H1 (cell line): Measurements from ENCODE around the gene PDK1. TPM values are rescaled to one million over a fixed set of nuclear protein-coding genes. Genes with fewer than 3 reads are reported as not detected.
"Not testable (repeated sequence)": the region's sequence is repeated elsewhere in the genome, so short reads cannot be mapped to it uniquely, and the experiment has no call there.

Source experiments
- CTCF ChIA-PET: fragments of 300-600 bp; sonication (Branson Sonifier 250); formaldehyde crosslinking; loops from one replicate; lab custom pipeline; 2021; ENCODE audit not compliant: partially characterized antibody; lab: Charles Lee
- POLR2A ChIA-PET: fragments of 300-600 bp; sonication (Branson Sonifier 250); formaldehyde crosslinking; loops from one replicate; lab custom pipeline; 2021; ENCODE audit warnings: inconsistent platforms; ENCODE audit not compliant: partially characterized antibody; lab: Charles Lee
- DNase-seq, 2 experiments: peaks; one replicate each; pipeline versions ENCODE4 v3.0.0 to v3.0.0-alpha.2; 2010 to 2022; ENCODE audit warnings: low spot score in 2 of 2, low read depth in 1 of 2, mixed read lengths in 1 of 2
- FAIRE-seq: peaks from 2 replicates; lab custom pipeline; 2011; peaks lifted over from hg19 to GRCh38; lab: Jason Lieb, UNC
- H2AFZ ChIP-seq: 2 replicates; pipeline ENCODE4 v1.8.1; 2012; ENCODE audit warnings: low read length, inconsistent platforms
- H2AK5ac ChIP-seq: 2 replicates; pipeline ENCODE4 v1.6.1; 2013; ENCODE audit warnings: low read depth, low read length
- H2BK120ac ChIP-seq: replicated peaks from 2 replicates; pipeline ENCODE3; 2013; ENCODE audit warnings: low read depth, low read length, inconsistent platforms
- H2BK12ac ChIP-seq: 2 replicates; pipeline ENCODE4 v1.6.1; 2013; ENCODE audit warnings: low read depth, low read length
- H2BK15ac ChIP-seq: 2 replicates; pipeline ENCODE4 v1.6.1; 2013; ENCODE audit warnings: low read length
- H2BK20ac ChIP-seq: 2 replicates; pipeline ENCODE4 v1.6.1; 2013; ENCODE audit warnings: low read length
- H2BK5ac ChIP-seq: 2 replicates; pipeline ENCODE4 v1.6.1; 2013; ENCODE audit warnings: low read depth, low read length
- H3K14ac ChIP-seq: 2 replicates; pipeline ENCODE4 v1.6.1; 2013; ENCODE audit warnings: inconsistent platforms; ENCODE audit not compliant: insufficient read length
- H3K18ac ChIP-seq: 2 replicates; pipeline ENCODE4 v1.6.1; 2013; ENCODE audit warnings: low read length; ENCODE audit errors: extremely low read depth
- H3K23ac ChIP-seq: 2 replicates; pipeline ENCODE4 v1.6.1; 2013; ENCODE audit warnings: inconsistent platforms; ENCODE audit not compliant: insufficient read length
- H3K23me2 ChIP-seq: 2 replicates; pipeline ENCODE4 v1.6.1; 2013; ENCODE audit warnings: low read depth, low read length
- H3K27ac ChIP-seq: 2 replicates; pipeline ENCODE4 v1.6.1; 2011; ENCODE audit warnings: low read depth, low read length, inconsistent platforms
- H3K27me3 ChIP-seq, 4 experiments: replicated peaks in 1 of 4; 1 replicate in 1 of 4; 2 replicates in 3 of 4; pipeline versions ENCODE4 v1.6.1 to v1.8.1; 2011 to 2013; ENCODE audit warnings: low read length in 3 of 4, mild to moderate bottlenecking in 3 of 4, inconsistent platforms in 2 of 4, mixed read lengths in 2 of 4, moderate library complexity in 1 of 4; ENCODE audit not compliant: control insufficient read depth in 3 of 4, insufficient read depth in 3 of 4; ENCODE audit errors: extremely low read depth in 1 of 4
- H3K36me3 ChIP-seq, 4 experiments: 2 replicates each; pipeline versions ENCODE4 v1.6.1 to v1.8.1; 2011 to 2013; ENCODE audit warnings: mild to moderate bottlenecking in 4 of 4, low read length in 3 of 4, moderate library complexity in 2 of 4, control low read depth in 1 of 4, inconsistent platforms in 1 of 4; ENCODE audit not compliant: insufficient read depth in 4 of 4, control insufficient read depth in 2 of 4
- H3K4ac ChIP-seq: replicated peaks from 2 replicates; pipeline ENCODE3; 2013; ENCODE audit warnings: low read length, low read depth, mixed read lengths, inconsistent platforms; ENCODE audit not compliant: insufficient read length
- H3K4me1 ChIP-seq, 4 experiments: replicated peaks in 1 of 4; 1 replicate in 1 of 4; 2 replicates in 3 of 4; pipeline versions ENCODE4 v1.6.1 to v1.8.1; 2011 to 2013; ENCODE audit warnings: low read length in 3 of 4, inconsistent platforms in 2 of 4, mixed read lengths in 1 of 4; ENCODE audit not compliant: insufficient read depth in 4 of 4, control insufficient read depth in 3 of 4
- H3K4me2 ChIP-seq, 2 experiments: 2 replicates each; pipeline versions ENCODE4 v1.6.1 to v1.8.1; 2011 to 2013; ENCODE audit warnings: low read depth in 2 of 2, low read length in 2 of 2, control low read depth in 1 of 2, inconsistent platforms in 1 of 2, mild to moderate bottlenecking in 1 of 2; ENCODE audit not compliant: insufficient read depth in 1 of 2
- H3K4me3 ChIP-seq, 4 experiments: fragments of 200-600, 300-600 bp in 1 of 4; sonication (generic), shearing (Covaris generic), sonication (Bioruptor Twin) in 1 of 4; 2 replicates each; pipeline versions ENCODE4 v1.5.1 to v1.8.1; 2011 to 2016; ENCODE audit warnings: low read length in 4 of 4, low read depth in 3 of 4, control low read depth in 2 of 4, inconsistent platforms in 2 of 4, mild to moderate bottlenecking in 2 of 4, mixed read lengths in 1 of 4, moderate library complexity in 1 of 4; ENCODE audit not compliant: insufficient read depth in 2 of 4; ENCODE audit errors: extremely low read depth in 1 of 4
- H3K56ac ChIP-seq: replicated peaks from 2 replicates; pipeline ENCODE3; 2013; ENCODE audit warnings: low read depth, mild to moderate bottlenecking, mixed read lengths, low read length, inconsistent platforms; ENCODE audit not compliant: insufficient read length
- H3K79me1 ChIP-seq: 2 replicates; pipeline ENCODE4 v1.6.1; 2013; ENCODE audit warnings: low read depth, low read length, control low read depth
- H3K79me2 ChIP-seq, 2 experiments: 2 replicates each; pipeline versions ENCODE4 v1.6.1 to v1.8.1; 2012 to 2013; ENCODE audit warnings: low read length in 2 of 2, mild to moderate bottlenecking in 2 of 2, inconsistent platforms in 1 of 2; ENCODE audit not compliant: insufficient read depth in 2 of 2, control insufficient read depth in 1 of 2
- H3K9ac ChIP-seq, 4 experiments: replicated peaks in 1 of 4; 1 replicate in 1 of 4; 2 replicates in 3 of 4; pipeline versions ENCODE4 v1.6.1 to v1.8.1; 2011 to 2013; ENCODE audit warnings: low read depth in 3 of 4, low read length in 3 of 4, control low read depth in 2 of 4, mild to moderate bottlenecking in 2 of 4, moderate library complexity in 2 of 4, inconsistent platforms in 1 of 4; ENCODE audit errors: extremely low read depth in 1 of 4
- H3K9me3 ChIP-seq, 2 experiments: 2 replicates each; pipeline versions ENCODE4 v1.6.1 to v1.8.1; 2012 to 2013; ENCODE audit warnings: mild to moderate bottlenecking in 2 of 2, moderate library complexity in 2 of 2, control low read depth in 1 of 2, inconsistent platforms in 1 of 2, low read depth in 1 of 2, low read length in 1 of 2, mixed read lengths in 1 of 2; ENCODE audit not compliant: insufficient read depth in 2 of 2
- H4K20me1 ChIP-seq, 2 experiments: replicated peaks in 1 of 2; 2 replicates each; pipeline versions ENCODE3 to v1.8.1; 2011 to 2013; ENCODE audit warnings: inconsistent platforms in 2 of 2, low read length in 2 of 2, mild to moderate bottlenecking in 1 of 2; ENCODE audit not compliant: insufficient read depth in 2 of 2, control insufficient read depth in 1 of 2
- H4K5ac ChIP-seq: 2 replicates; pipeline ENCODE4 v1.6.1; 2013; ENCODE audit warnings: low read length, low read depth, mixed read lengths, inconsistent platforms; ENCODE audit not compliant: insufficient read length
- H4K8ac ChIP-seq: 2 replicates; pipeline ENCODE4 v1.8.0; 2013; ENCODE audit warnings: mild to moderate bottlenecking, moderate library complexity, low read length, inconsistent platforms; ENCODE audit not compliant: insufficient read depth; ENCODE audit errors: extremely low read depth
- H4K91ac ChIP-seq: replicated peaks from 2 replicates; pipeline ENCODE3; 2013; ENCODE audit warnings: low read length, mixed read lengths, inconsistent platforms; ENCODE audit not compliant: insufficient read length
- CTBP2 ChIP-seq: IDR thresholded peaks from 2 replicates; pipeline ENCODE4 v1.7.0; 2011; ENCODE audit warnings: borderline replicate concordance, mild to moderate bottlenecking, moderate library complexity, mixed read lengths, low read length; ENCODE audit not compliant: insufficient read depth, insufficient read length
- WGBS, 2 experiments: shearing (Covaris generic) in 1 of 2; methylation state at CpG; one replicate each; pipeline versions ENCODE4 v1.1.6 to v1.1.7; 2013 to 2015; ENCODE audit warnings: low lambda C conversion rate in 2 of 2, mixed read lengths in 2 of 2, inconsistent platforms in 1 of 2, low coverage in 1 of 2, missing lambda C conversion rate in 1 of 2; ENCODE audit not compliant: insufficient replicate concordance in 2 of 2, insufficient coverage in 1 of 2, insufficient read length in 1 of 2; ENCODE audit errors: extremely low coverage in 1 of 2, missing lambda C conversion rate in 1 of 2; 5-methylcytosine and 5-hydroxymethylcytosine counted together
- polyA plus RNA-seq, 7 experiments: library from polyadenylated mRNA; depleted of rRNA in 3 of 7; stranded (reverse) in 5 of 7; unstranded in 2 of 7; fragments of >200 nt in 5 of 7; fragments of 200-250 nt in 2 of 7; gene quantifications; 1 replicate in 5 of 7; 2 replicates in 1 of 7; 4 replicates in 1 of 7; pipeline versions ENCODE4 v1.2.1 to v1.2.3, GENCODE V29; 2011 to 2013; ENCODE audit warnings: missing spikeins in 2 of 7, mixed read lengths in 2 of 7
- total RNA-seq: library from RNA; stranded (reverse); fragmentation: NEBNext Ultra II Directional; extraction: Animal tissue kit (Norgen Biotek cat#: 25700); gene quantifications from 2 replicates; pipeline ENCODE4 v1.2.1, GENCODE V29; 2021

Gene PDK1
- total and polyA plus RNA-seq, 2 of the 8 experiments (the other 6 are each of a cell fraction or from before 2014, with no cell fraction given), result 18.2 to 21.9 TPM

GRCh38 chr2:172531309-172531708 is 24.6 kb upstream of the PDK1 start (continued):
- TF ChIP-seq CTBP2, result no peak

DNA sequence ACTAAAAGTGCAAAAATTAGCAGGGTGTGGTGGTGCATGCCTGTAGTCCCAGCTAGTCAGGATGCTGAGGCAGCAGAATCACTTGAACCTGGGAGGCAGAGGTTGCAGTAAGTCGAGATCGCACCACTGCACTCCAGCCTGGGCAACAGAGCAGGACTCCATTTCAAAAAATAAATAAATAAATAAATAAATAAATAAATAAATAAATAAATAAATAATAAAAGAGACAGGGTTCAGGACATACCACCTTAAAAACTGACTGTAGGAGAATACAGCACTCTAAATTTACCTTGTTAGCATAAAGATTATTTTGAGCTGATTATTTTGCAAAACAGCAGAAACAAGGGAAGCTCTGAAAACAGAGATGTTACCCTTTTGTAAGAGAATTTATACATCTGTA is 23.4 kb upstream of the PDK1 start:
- 91% methylated on average over 2 of the region's 2 CpGs; no CpG with 5 or more reads in 1 of the 2 experiments for WGBS, 2 experiments
- POLR2A ChIA-PET, result not testable (repeated sequence)

More for the DNA sequence above, 23.4 kb upstream of the PDK1 start:
- not testable (repeated sequence) for H4K5ac ChIP-seq, H3K79me2 ChIP-seq, H3K23ac ChIP-seq, H3K27me3 ChIP-seq, H3K18ac ChIP-seq, H2AFZ ChIP-seq, H2AK5ac ChIP-seq, H2BK5ac ChIP-seq, H2BK12ac ChIP-seq, H3K9ac ChIP-seq, FAIRE-seq, H3K27ac ChIP-seq, H2BK120ac ChIP-seq, H3K79me1 ChIP-seq, H2BK15ac ChIP-seq, H2BK20ac ChIP-seq, H4K8ac ChIP-seq, H3K14ac ChIP-seq, H4K20me1 ChIP-seq, H4K91ac ChIP-seq, DNase-seq, H3K4ac ChIP-seq, H3K23me2 ChIP-seq, H3K56ac ChIP-seq
- H3K9me3 ChIP-seq, result peaks cover 12 to 20% of the 10 kb centered on the region in 2 experiments
- peak overlapping the region in 1 of 4 experiments; percentile 34; a peak in 1 of 8 replicates for H3K4me3 ChIP-seq
- peaks cover 0 to 26% (median 1%) of the 10 kb centered on the region in 4 experiments; a peak in 3 of 8 replicates for H3K36me3 ChIP-seq
- peak overlapping the region; percentile 11 to 55; a peak in 1 of 4 replicates for H3K4me2 ChIP-seq
- H3K4me1 ChIP-seq, result peaks cover 0 to 14% (median 11%) of the 10 kb centered on the region in 4 experiments; a peak in 5 of 7 replicates
- CTCF ChIA-PET, result interaction anchor here (1.3 to 1.5 kb wide), 2 partner anchors 8 to 59 kb away, joined by 3 read pairs; no protein-coding TSS in a partner anchor
